Measurements from ENCODE around the gene FXN.

Gene FXN

DNA sequence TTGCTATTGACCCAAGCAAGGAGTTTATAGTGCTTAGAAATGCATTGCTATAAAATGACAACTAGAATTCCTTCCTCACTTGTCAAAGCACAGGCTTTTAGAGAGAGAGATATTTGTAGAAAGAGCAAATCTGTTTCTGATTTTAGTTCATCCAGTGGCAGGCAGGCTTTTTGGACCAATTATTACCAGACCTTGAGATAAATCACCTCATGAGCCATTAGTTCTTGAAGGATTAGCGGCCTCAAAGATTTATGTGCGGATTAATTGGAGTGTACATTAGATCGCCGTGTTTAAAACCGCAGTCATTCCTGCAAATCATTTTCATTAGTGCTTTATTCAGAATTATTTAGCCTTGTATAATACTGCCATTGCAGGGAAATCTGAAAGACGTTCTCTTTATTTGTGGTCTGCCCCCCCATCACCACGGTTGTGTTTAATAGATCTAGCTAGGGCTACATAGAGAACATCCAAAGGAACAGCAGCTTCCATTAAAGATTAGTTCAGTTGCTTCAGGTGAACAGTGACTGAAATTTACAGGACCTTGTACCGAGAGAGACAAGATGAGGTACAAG lies 109.7 kb downstream of the FXN start:
- no peak for DNase-seq

DNA sequence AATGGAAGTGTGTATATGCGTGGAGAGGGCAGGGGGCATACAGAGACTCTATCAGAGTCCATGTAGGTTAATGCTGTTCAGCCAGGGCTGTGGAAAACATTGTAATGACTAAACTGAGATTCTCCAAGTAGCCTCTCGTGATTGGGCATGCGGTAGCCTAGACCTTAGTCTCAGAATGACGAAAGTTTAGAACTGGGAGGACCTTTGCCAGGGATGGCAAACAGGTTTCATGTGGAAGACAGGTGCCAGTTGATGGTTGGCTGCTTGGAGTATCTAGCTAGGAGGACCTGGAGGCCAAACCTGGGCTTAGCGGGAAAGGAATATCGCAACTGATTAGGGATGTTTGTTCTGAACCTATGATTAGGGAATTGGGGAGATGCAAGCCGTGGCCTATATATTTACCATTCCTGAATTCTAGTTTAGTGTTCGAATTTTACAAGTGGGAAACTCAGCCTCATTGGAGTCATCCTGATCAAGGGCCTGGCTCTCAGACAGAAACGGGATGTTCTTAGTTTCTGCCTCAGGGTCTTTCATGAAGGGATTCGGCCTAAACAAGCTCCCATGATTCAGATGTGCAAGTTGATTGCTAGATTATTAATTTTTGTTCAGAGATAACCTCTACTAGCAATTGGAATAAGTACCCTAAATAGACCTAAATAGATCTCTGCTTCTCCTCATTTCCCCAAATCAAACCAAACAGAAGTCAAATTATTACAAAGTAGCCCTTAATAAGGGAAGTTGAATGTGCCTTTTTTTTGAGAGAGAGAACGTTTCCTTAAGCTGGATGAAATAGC lies 111.7 kb downstream of the FXN start:
- no peak for DNase-seq

DNA sequence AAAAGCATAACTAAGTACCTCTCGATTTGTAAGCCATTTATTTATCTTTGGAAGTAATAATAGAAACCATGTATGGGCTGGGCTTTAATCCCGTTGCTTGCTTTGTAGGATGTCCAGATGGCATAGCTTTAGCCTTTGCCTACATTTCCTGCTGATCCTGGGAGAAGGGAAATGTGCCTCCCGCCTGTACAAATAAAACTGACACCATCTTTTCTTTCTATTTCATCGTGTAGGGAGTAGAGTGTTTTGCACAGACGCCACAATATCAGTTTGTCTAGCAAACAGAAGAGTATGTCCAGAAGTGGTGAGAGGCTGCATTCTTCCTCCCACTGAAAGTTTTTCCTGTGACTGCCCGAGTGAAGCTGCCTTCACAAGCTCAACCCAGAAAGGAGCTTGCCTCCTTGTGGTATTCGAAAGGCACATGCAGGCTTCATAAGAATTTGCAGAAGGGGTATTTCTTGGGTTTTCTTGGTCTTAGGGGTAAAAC lies 113.8 kb downstream of the FXN start:
- DNase-seq = no peak
